GM12878 (cell line): ENCODE measurements around the gene APBB1IP. TPM values are rescaled to one million over a fixed set of nuclear protein-coding genes. Genes with fewer than 3 reads are reported as not detected.

ENCODE experiments used
- ATAC-seq: fragments of 200-7000 bp; cut with Tn5 transposase; 3 replicates; pipeline ENCODE4 v1.9.1; 2020; ENCODE audit warnings: mild to moderate bottlenecking, moderate library complexity
- BruUV-seq: library from RNA; stranded (reverse); fragments of 400-500 nt; replicated peaks from 2 replicates; lab custom pipeline; 2021; lab: Mats Ljungman, UMichigan
- CTCF ChIA-PET: fragments of 300-600 bp; sonication (Branson Sonifier 250); formaldehyde crosslinking; extraction: SDS; loops from one replicate; lab custom pipeline; 2021; ENCODE audit warnings: inconsistent platforms; lab: Yijun Ruan, JAX
- POLR2A ChIA-PET: fragments of 350-600 bp; formaldehyde crosslinking; extraction: SDS; loops from one replicate; lab custom pipeline; 2021; ENCODE audit warnings: inconsistent platforms; lab: Charles Lee
- RAD21 ChIA-PET: fragments of 300-600 bp; sonication (Branson Sonifier 250); formaldehyde crosslinking; loops from one replicate; lab custom pipeline; 2023; ENCODE audit warnings: antibody characterized with exemption; ENCODE audit not compliant: unreplicated experiment; lab: Charles Lee
- SMC1A ChIA-PET: fragments of 300-600 bp; sonication (Branson Sonifier 250); formaldehyde crosslinking; loops from one replicate; lab custom pipeline; 2023; ENCODE audit not compliant: unreplicated experiment, uncharacterized antibody; lab: Charles Lee
- DNase-seq: peaks from one replicate; pipeline ENCODE4 v3.0.0-alpha.2; 2011; ENCODE audit warnings: low read depth, low spot score
- FAIRE-seq: peaks from 3 replicates; lab custom pipeline; 2011; peaks lifted over from hg19 to GRCh38; lab: Jason Lieb, UNC
- H2AFZ ChIP-seq: 2 replicates; pipeline ENCODE4 v1.6.0; 2011; ENCODE audit warnings: low read depth, low read length, control low read depth; ENCODE audit not compliant: control insufficient read depth
- H3K27ac ChIP-seq: 2 replicates; pipeline ENCODE4 v1.5.1; 2011; ENCODE audit warnings: control low read depth; ENCODE audit not compliant: control insufficient read depth, insufficient read depth
- H3K27me3 ChIP-seq, 2 experiments: replicated peaks in 1 of 2; 2 replicates each; pipeline versions ENCODE4 v1.6.0 to v1.6.1; 2011; ENCODE audit warnings: low read length in 1 of 2; ENCODE audit not compliant: control insufficient read depth in 2 of 2, insufficient read depth in 2 of 2
- H3K36me3 ChIP-seq, 2 experiments: 2 replicates each; pipeline ENCODE4 v1.5.1; 2011; ENCODE audit warnings: low read length in 1 of 2; ENCODE audit not compliant: control insufficient read depth in 2 of 2, insufficient read depth in 2 of 2
- H3K4me1 ChIP-seq: 2 replicates; pipeline ENCODE4 v1.6.1; 2011; ENCODE audit warnings: mild to moderate bottlenecking, low read length, moderate library complexity, mixed read lengths; ENCODE audit not compliant: control insufficient read depth, insufficient read depth
- H3K4me2 ChIP-seq: 2 replicates; pipeline ENCODE4 v1.6.0; 2011; ENCODE audit warnings: control low read depth; ENCODE audit not compliant: control insufficient read depth, insufficient read depth
- H3K4me3 ChIP-seq: fragments of 200-600 bp; sonication (generic); 2 replicates; pipeline ENCODE4 v1.5.1; 2016
- H3K79me2 ChIP-seq: 2 replicates; pipeline ENCODE4 v1.6.0; 2011; ENCODE audit warnings: low read length; ENCODE audit not compliant: control insufficient read depth, insufficient read depth
- H3K9ac ChIP-seq: 2 replicates; pipeline ENCODE4 v1.8.0; 2011; ENCODE audit warnings: low read length, control low read depth, mixed read lengths; ENCODE audit not compliant: control insufficient read depth, insufficient read depth
- H3K9me3 ChIP-seq: replicated peaks from 3 replicates; pipeline ENCODE4 v1.5.1; 2011; ENCODE audit warnings: mild to moderate bottlenecking, low read length; ENCODE audit not compliant: control insufficient read depth, insufficient read depth
- H4K20me1 ChIP-seq: 2 replicates; pipeline ENCODE4 v1.6.0; 2011; ENCODE audit not compliant: control insufficient read depth, insufficient read depth
- GABPA ChIP-seq: IDR thresholded peaks from 2 replicates; pipeline ENCODE4 v1.6.1; 2014; ENCODE audit warnings: antibody characterized with exemption, low read depth, mild to moderate bottlenecking, inconsistent platforms
- HDAC2 ChIP-seq: fragments of 200-600 bp; sonication (generic); IDR thresholded peaks from 2 replicates; pipeline ENCODE4 v1.6.1; 2017
- HDAC6 ChIP-seq: fragments of 200-600 bp; sonication (generic); IDR thresholded peaks from one replicate; pipeline ENCODE4 v1.8.0; 2017; ENCODE audit warnings: antibody characterized with exemption; ENCODE audit not compliant: unreplicated experiment
- IKZF2 ChIP-seq, 2 experiments: fragments of 450-650 bp; IDR thresholded peaks; 2 replicates each; pipeline ENCODE4 v1.6.1; 2017; ENCODE audit warnings: mild to moderate bottlenecking in 2 of 2, moderate library complexity in 2 of 2
- MXI1 ChIP-seq: fragments of 150-350 bp; IDR thresholded peaks from 2 replicates; pipeline ENCODE4 v1.6.1; 2011; ENCODE audit warnings: low read depth, mild to moderate bottlenecking, inconsistent platforms, low read length, improper control_type of control experiment
- NFIC ChIP-seq: IDR thresholded peaks from 2 replicates; pipeline ENCODE4 v1.6.1; 2012; ENCODE audit warnings: low read depth, mild to moderate bottlenecking, inconsistent platforms, low read length, moderate library complexity
- RCOR1 ChIP-seq: conservative IDR thresholded peaks from 2 replicates; pipeline ENCODE4 v1.6.1; 2012; ENCODE audit warnings: low read depth, low read length, improper control_type of control experiment
- RUNX3 ChIP-seq: IDR thresholded peaks from 2 replicates; pipeline ENCODE4 v1.6.1; 2012; ENCODE audit warnings: low read length, inconsistent platforms
- WGBS: methylation state at CpG from one replicate; pipeline ENCODE4 v1.1.6; 2016; ENCODE audit warnings: low lambda C conversion rate; ENCODE audit not compliant: insufficient replicate concordance, insufficient coverage; ENCODE audit errors: missing lambda C conversion rate; 5-methylcytosine and 5-hydroxymethylcytosine counted together
- in situ Hi-C: fragments of 300-500 bp; cut with MboI; formaldehyde crosslinking; loops from 9 replicates; pipeline ENCODE4 v1.14.3; 2018; ENCODE audit warnings: mixed read lengths
- intact Hi-C: fragments of 100-400 bp; cut with micrococcal nuclease; formaldehyde crosslinking; loops from one replicate; pipeline ENCODE4 v1.14.2; 2022; ENCODE audit not compliant: unreplicated experiment
- polyA plus RNA-seq, 11 experiments: library from polyadenylated mRNA; depleted of rRNA in 4 of 11; unstranded in 6 of 11; stranded (reverse) in 5 of 11; fragments of >200 nt; fragmentation: Nextera tagmentation in 4 of 11; fragmentation: Illumina TruSeq in 1 of 11; extraction: Ambion mirVana in 4 of 11; extraction: Trizol in 1 of 11; gene quantifications; 1 replicate in 1 of 11; 2 replicates in 10 of 11; pipeline versions ENCODE4 v1.2.1 to v1.2.3, GENCODE V29; 2011 to 2016; ENCODE audit warnings: inconsistent platforms in 2 of 11, missing spikeins in 2 of 11, low read depth in 1 of 11
- total RNA-seq, 4 experiments: library from RNA; depleted of rRNA in 3 of 4; stranded (reverse); fragments of >200 nt in 3 of 4; fragmentation: Illumina TruSeq in 1 of 4; extraction: Trizol in 1 of 4; gene quantifications; 2 replicates each; pipeline versions ENCODE4 v1.2.1 to v1.2.3, GENCODE V29; 2013 to 2021

Gene APBB1IP
- total and polyA plus RNA-seq, 10 of the 15 experiments (the other 5 are each of a cell fraction or from before 2014, with no cell fraction given) = 7.3 to 67.4 (median 19.9) TPM

GRCh38 chr10:26460736-26461135 is 22.6 kb downstream of the APBB1IP start:
- ChIA-PET SMC1A (interaction anchor here (0.7 to 1.9 kb wide), 5 partner anchors 9 to 79 kb away, joined by 3 to 8 read pairs (median 3); no protein-coding TSS in a partner anchor), CTCF (interaction anchor here (0.7 to 1.2 kb wide), 3 partner anchors 8 to 18 kb away, joined by 3 to 5 read pairs (median 5); no protein-coding TSS in a partner anchor), RAD21 (interaction anchor here (0.6 to 1.1 kb wide), 5 partner anchors 13 to 125 kb away, joined by 3 to 5 read pairs (median 3); no protein-coding TSS in a partner anchor), POLR2A (no interaction called here)
- no peak for FAIRE-seq
- H3K4me3 ChIP-seq = no peak overlapping the region
- H3K27me3 ChIP-seq = no peaks in the 10 kb centered on the region
- H3K27ac ChIP-seq = no peak overlapping the region
- H3K36me3 ChIP-seq = peaks cover 0 to 15% of the 10 kb centered on the region in 2 experiments; a peak in 2 of 4 replicates
- H3K9ac ChIP-seq = no peak overlapping the region
- in situ Hi-C loops (no loop called here), intact Hi-C loops (no loop called here)
- no peak for ATAC-seq
- no peak overlapping the region for H2AFZ ChIP-seq
- H4K20me1 ChIP-seq = no peaks in the 10 kb centered on the region
- H3K9me3 ChIP-seq = peaks cover 6% of the 10 kb centered on the region; the same call in 2 of the 3 replicates
- 0 out of 2 replicates have a peak overlapping the region, but pooled peaks have one; percentile 22 for H3K4me2 ChIP-seq
- TF ChIP-seq RUNX3 (peak; percentile 66), NFIC (no peak), HDAC2 (no peak), RCOR1 (no peak), GABPA (no peak), IKZF2 (IDR thresholded peaks at IDR 0.05) (0 out of 4 replicates have a peak, but pooled peaks of 1 of the 2 experiments have one; percentile 26), MXI1 (no peak), HDAC6 (no peak)
- 98% methylated on average over 2 of the region's 2 CpGs for WGBS
- H3K4me1 ChIP-seq = peaks cover 51% of the 10 kb centered on the region
- BruUV-seq = no TSS peak
- DNase-seq = no peak
- peaks cover 89% of the 10 kb centered on the region for H3K79me2 ChIP-seq
